ENCODE data around the gene TGM6. TPM values are rescaled to one million over a fixed set of nuclear protein-coding genes. Genes with fewer than 3 reads are reported as not detected.

Gene TGM6
- total RNA-seq, 4 donors from 2014 or later = not detected

DNA sequence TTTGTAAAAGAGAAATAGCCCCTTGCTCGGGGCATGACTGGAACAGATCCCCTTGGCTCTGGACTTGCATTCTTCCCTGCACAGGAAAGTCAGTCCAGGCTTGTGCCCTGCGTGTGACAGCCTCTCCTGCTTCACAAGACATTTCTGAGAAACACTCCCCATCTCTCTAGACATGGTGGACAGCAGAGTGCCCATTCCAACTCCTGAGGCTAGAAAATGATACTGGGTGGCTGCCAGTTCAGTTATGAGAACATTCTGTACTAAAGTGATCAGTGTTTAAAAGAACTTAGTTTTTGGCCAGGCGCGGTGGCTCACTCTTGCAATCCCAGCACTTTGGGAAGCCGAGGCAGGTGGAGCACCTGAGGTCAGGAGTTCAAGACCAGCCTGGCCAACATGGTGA, 43.6 kb upstream of the TGM6 start:
- DNase-seq (ENCODE audit: low spot score) = no peak
- TF ChIP-seq, protein P1, sequence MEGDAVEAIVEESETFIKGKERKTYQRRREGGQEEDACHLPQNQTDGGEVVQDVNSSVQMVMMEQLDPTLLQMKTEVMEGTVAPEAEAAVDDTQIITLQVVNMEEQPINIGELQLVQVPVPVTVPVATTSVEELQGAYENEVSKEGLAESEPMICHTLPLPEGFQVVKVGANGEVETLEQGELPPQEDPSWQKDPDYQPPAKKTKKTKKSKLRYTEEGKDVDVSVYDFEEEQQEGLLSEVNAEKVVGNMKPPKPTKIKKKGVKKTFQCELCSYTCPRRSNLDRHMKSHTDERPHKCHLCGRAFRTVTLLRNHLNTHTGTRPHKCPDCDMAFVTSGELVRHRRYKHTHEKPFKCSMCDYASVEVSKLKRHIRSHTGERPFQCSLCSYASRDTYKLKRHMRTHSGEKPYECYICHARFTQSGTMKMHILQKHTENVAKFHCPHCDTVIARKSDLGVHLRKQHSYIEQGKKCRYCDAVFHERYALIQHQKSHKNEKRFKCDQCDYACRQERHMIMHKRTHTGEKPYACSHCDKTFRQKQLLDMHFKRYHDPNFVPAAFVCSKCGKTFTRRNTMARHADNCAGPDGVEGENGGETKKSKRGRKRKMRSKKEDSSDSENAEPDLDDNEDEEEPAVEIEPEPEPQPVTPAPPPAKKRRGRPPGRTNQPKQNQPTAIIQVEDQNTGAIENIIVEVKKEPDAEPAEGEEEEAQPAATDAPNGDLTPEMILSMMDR (IDR thresholded peaks at IDR 0.05) = no peak
- ATAC-seq (ENCODE audit: low FRiP score) = no peak

- ATAC-seq (ENCODE audit: low FRiP score) = no peak
- no peak for DNase-seq (ENCODE audit: low spot score)
- TF ChIP-seq, protein P1 (IDR thresholded peaks at IDR 0.05) = no peak
Observed at GRCh38 chr20:2338411-2339066, 42.2 kb upstream of the TGM6 start.

- TF ChIP-seq, protein P1 (IDR thresholded peaks at IDR 0.05) = no peak
- DNase-seq (ENCODE audit: low spot score) (no peak), ATAC-seq (ENCODE audit: low FRiP score) (no peak)
Observed at GRCh38 chr20:2340136-2340535, 40.6 kb upstream of the TGM6 start.

GRCh38 chr20:2340823-2341222, 39.9 kb upstream of the TGM6 start:
- DNase-seq (ENCODE audit: low spot score) (no peak), ATAC-seq (ENCODE audit: low FRiP score) (no peak)
- TF ChIP-seq, protein P1 (IDR thresholded peaks at IDR 0.05) = no peak

DNA sequence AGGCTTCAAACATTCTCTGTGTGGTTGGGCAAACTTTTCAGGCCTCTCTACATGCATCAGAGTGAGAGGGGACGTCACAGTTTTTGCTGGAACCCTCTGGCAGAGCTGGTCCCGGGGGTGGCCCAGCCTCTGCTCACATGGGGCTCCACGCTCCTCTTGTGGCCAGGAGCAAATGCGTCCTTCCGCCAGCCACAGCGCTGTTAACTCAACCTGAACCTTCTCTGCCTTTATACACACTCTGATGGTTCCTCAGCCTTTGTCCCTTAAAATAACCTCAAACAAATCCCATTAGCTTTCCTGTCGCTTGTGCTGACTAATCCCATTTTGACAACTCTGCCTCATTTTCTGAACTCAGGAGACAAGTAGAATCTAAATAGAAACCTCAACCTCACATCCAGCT, 39.4 kb upstream of the TGM6 start:
- DNase-seq (ENCODE audit: low spot score) (no peak), ATAC-seq (ENCODE audit: low FRiP score) (no peak)
- TF ChIP-seq, protein P1 (IDR thresholded peaks at IDR 0.05) = no peak

DNA sequence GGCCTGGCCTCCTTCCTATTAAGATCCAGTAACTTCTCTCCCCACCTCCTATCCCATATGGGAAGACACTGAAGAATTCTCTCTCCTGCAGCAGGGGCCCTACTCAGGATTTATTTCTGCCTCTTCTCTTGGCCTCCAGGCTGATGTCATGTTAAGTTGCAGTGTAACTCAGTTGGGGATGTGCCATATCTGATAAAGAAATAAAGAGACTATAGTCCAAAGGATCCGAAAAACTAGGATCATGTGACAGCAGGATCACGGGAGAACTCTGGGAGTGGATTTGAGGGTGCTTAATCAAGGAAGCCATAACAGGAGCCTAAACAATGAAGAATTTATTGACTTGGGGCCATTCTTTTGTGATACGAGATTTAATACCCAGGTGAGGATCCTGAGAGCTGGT, 38.5 kb upstream of the TGM6 start:
- TF ChIP-seq, protein P1 (IDR thresholded peaks at IDR 0.05) = no peak
- ATAC-seq (ENCODE audit: low FRiP score) (no peak), DNase-seq (ENCODE audit: low spot score) (no peak)

DNA sequence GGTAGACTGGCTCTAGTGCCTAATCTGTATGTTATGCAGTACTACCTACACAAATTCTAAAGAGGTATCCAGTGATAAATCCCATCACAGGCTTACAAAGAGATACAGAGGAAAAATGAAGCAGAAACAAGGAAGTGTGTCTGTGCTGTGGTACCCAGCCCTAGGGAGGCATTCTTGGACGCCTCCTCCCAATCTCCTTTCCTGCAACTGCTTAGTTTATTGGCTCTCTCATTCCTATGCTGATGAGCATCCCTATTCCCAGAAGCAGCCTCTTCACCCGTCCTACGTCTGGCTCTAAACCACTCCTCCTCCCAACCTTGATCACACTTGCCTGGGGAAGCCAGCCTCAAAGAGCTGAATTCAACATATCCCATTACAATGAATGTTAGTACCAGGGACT, 34.5 kb upstream of the TGM6 start:
- TF ChIP-seq, protein P1 (IDR thresholded peaks at IDR 0.05) = no peak
- ATAC-seq (ENCODE audit: low FRiP score) (no peak), DNase-seq (ENCODE audit: low spot score) (no peak)

Data from omental fat pad (tissue), 4 donors.